OCI-LY3 (cell line): ENCODE results near the gene FOXI2.
A peak's percentile ranks its signal among the peaks of the same experiment; 100 is the strongest.

Experiments
- H2AFZ ChIP-seq: fragments of 200-600, 300-600 bp; shearing (Covaris generic); 2 replicates; pipeline ENCODE4 v1.6.0; 2014; ENCODE audit warnings: antibody characterized with exemption, low read depth, low read length
- H3K27ac ChIP-seq: fragments of 200-600, 300-600 bp; sonication (generic); 2 replicates; pipeline ENCODE4 v1.5.1; 2014; ENCODE audit warnings: mild to moderate bottlenecking, low read length, moderate library complexity, mixed read lengths
- H3K27me3 ChIP-seq: fragments of 200-600, 300-600 bp; sonication (generic); 2 replicates; pipeline ENCODE4 v1.6.1; 2014; ENCODE audit warnings: low read depth, low read length, mixed read lengths
- H3K36me3 ChIP-seq: fragments of 200-600, 300-600 bp; sonication (generic); replicated peaks from 2 replicates; pipeline ENCODE3; 2014; ENCODE audit warnings: low read depth, low read length, mixed read lengths
- H3K4me1 ChIP-seq: fragments of 300-600, 200-600 bp; sonication (generic); 2 replicates; pipeline ENCODE4 v1.6.1; 2014; ENCODE audit warnings: low read length, mixed read lengths
- H3K4me2 ChIP-seq: fragments of 200-600, 300-600 bp; sonication (generic); 2 replicates; pipeline ENCODE4 v1.6.1; 2014; ENCODE audit warnings: low read length, mixed read lengths
- H3K4me3 ChIP-seq: fragments of 300-600, 200-600 bp; sonication (generic); 2 replicates; pipeline ENCODE4 v1.5.1; 2014; ENCODE audit warnings: antibody characterized with exemption, mild to moderate bottlenecking, low read length, moderate library complexity
- H3K79me2 ChIP-seq: fragments of 300-600, 200-600 bp; shearing (Covaris generic); 2 replicates; pipeline ENCODE4 v1.6.1; 2014; ENCODE audit warnings: mild to moderate bottlenecking, low read length, mixed read lengths
- H3K9ac ChIP-seq: fragments of 300-600, 200-600 bp; shearing (Covaris generic); 2 replicates; pipeline ENCODE4 v1.6.0; 2014; ENCODE audit warnings: mild to moderate bottlenecking, low read length, moderate library complexity
- H3K9me3 ChIP-seq: fragments of 200-600, 300-600 bp; shearing (Covaris generic); 2 replicates; pipeline ENCODE4 v1.6.1; 2014; ENCODE audit warnings: low read length, mixed read lengths; ENCODE audit not compliant: insufficient read depth
- H4K20me1 ChIP-seq: fragments of 200-600, 300-600 bp; sonication (generic); 2 replicates; pipeline ENCODE4 v1.6.1; 2016; ENCODE audit warnings: low read length, mixed read lengths; ENCODE audit not compliant: insufficient read depth
- CTCF ChIP-seq: fragments of 200-600, 300-600 bp; sonication (generic); IDR thresholded peaks from 2 replicates; pipeline ENCODE4 v1.5.1; 2014; ENCODE audit warnings: antibody characterized with exemption, low read length, low read depth
- EZH2phosphoT487 ChIP-seq: fragments of 200-600 bp; shearing (Covaris generic); IDR thresholded peaks from 2 replicates; pipeline ENCODE4 v1.6.1; 2018; ENCODE audit warnings: antibody characterized with exemption, mixed run types, low read depth

Gene FOXI2

DNA sequence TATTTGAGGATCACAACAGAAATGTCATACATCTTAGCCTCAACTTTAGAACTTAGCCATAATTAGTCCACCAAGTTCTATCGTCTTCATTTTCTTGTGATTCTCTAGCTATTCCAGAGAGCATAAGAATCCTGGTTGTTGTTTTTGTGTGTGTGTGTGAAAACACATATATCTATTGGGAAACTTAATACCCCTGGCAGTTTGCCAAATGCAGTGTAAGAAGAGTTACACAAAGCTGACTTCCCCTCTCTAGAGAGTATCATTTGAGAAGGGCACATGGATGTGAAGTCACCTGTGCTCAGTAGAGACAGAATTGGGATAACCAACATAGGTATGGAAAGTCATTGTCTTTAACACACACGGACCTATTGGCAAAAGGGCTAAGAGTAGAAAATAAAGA is 19.3 kb downstream of the FOXI2 start:
- Histone ChIP-seq H2AFZ (no peak overlapping the region), H3K9me3 (no peaks in the 10 kb centered on the region), H3K27ac (no peak overlapping the region), H3K79me2 (no peaks in the 10 kb centered on the region), H3K27me3 (peaks cover 3% of the 10 kb centered on the region; the same call in 1 of the 2 replicates), H3K4me2 (no peak overlapping the region), H3K9ac (no peak overlapping the region), H3K36me3 (no peaks in the 10 kb centered on the region), H3K4me3 (no peak overlapping the region), H4K20me1 (no peaks in the 10 kb centered on the region), H3K4me1 (no peaks in the 10 kb centered on the region)
- TF ChIP-seq CTCF: no peak
- TF ChIP-seq EZH2phosphoT487: no peak

- TF ChIP-seq EZH2phosphoT487 (no peak), CTCF (peak; percentile 35)
- no peaks in the 10 kb centered on the region for H3K79me2 ChIP-seq
- H3K9ac ChIP-seq: no peak overlapping the region
- no peak overlapping the region for H2AFZ ChIP-seq
- no peak overlapping the region for H3K4me3 ChIP-seq
- no peaks in the 10 kb centered on the region for H3K36me3 ChIP-seq
- H3K27me3 ChIP-seq: peaks cover 3% of the 10 kb centered on the region; the same call in 1 of the 2 replicates
- H3K27ac ChIP-seq: no peak overlapping the region
- no peak overlapping the region for H3K4me2 ChIP-seq
- H3K4me1 ChIP-seq: no peaks in the 10 kb centered on the region
- H4K20me1 ChIP-seq: no peaks in the 10 kb centered on the region
- no peaks in the 10 kb centered on the region for H3K9me3 ChIP-seq
These were observed 20.0 kb downstream of the FOXI2 start for GRCh38 chr10:127757033-127757432.

GRCh38 chr10:127759276-127759675 is 22.3 kb downstream of the FOXI2 start:
- H3K36me3 ChIP-seq: no peaks in the 10 kb centered on the region
- no peak overlapping the region for H3K9ac ChIP-seq
- no peaks in the 10 kb centered on the region for H3K4me1 ChIP-seq
- peaks cover 3% of the 10 kb centered on the region; the same call in 1 of the 2 replicates for H3K27me3 ChIP-seq
- H3K79me2 ChIP-seq: no peaks in the 10 kb centered on the region
- no peak overlapping the region for H3K27ac ChIP-seq
- no peak overlapping the region for H3K4me3 ChIP-seq
- H3K9me3 ChIP-seq: no peaks in the 10 kb centered on the region
- TF ChIP-seq CTCF (no peak), EZH2phosphoT487 (no peak)
- no peak overlapping the region for H2AFZ ChIP-seq
- no peak overlapping the region for H3K4me2 ChIP-seq
- no peaks in the 10 kb centered on the region for H4K20me1 ChIP-seq

- H3K27ac ChIP-seq: no peak overlapping the region
- H3K4me2 ChIP-seq: no peak overlapping the region
- H3K4me1 ChIP-seq: no peaks in the 10 kb centered on the region
- no peak for TF ChIP-seq EZH2phosphoT487
- no peak for TF ChIP-seq CTCF
- peaks cover 3% of the 10 kb centered on the region; the same call in 1 of the 2 replicates for H3K27me3 ChIP-seq
- H3K36me3 ChIP-seq: no peaks in the 10 kb centered on the region
- no peaks in the 10 kb centered on the region for H4K20me1 ChIP-seq
- no peaks in the 10 kb centered on the region for H3K9me3 ChIP-seq
- no peak overlapping the region for H3K4me3 ChIP-seq
- no peaks in the 10 kb centered on the region for H3K79me2 ChIP-seq
- no peak overlapping the region for H3K9ac ChIP-seq
- H2AFZ ChIP-seq: no peak overlapping the region
These were observed 25.9 kb downstream of the FOXI2 start for GRCh38 chr10:127762925-127763324.
